Calu3 (cell line): ENCODE results near the gene MAP4K3. TPM values are rescaled to one million over a fixed set of nuclear protein-coding genes. Genes with fewer than 3 reads are reported as not detected.

Experiments
- BruUV-seq: library from RNA; stranded (reverse); fragments of 400-500 nt; replicated peaks from 2 replicates; lab custom pipeline; 2021; lab: Mats Ljungman, UMichigan
- CTCF ChIA-PET: fragments of 300-600 bp; sonication (Branson Sonifier 250); formaldehyde crosslinking; loops from one replicate; lab custom pipeline; 2022; ENCODE audit warnings: antibody characterized with exemption; lab: Charles Lee
- DNase-seq: peaks from one replicate; pipeline ENCODE4 v3.0.0; 2022
- H3K27ac Mint-ChIP-seq: one replicate; pipeline ENCODE4 v1.8.0; 2022; ENCODE audit warnings: mixed read lengths; ENCODE audit not compliant: unreplicated experiment
- H3K27me3 Mint-ChIP-seq: one replicate; pipeline ENCODE4 v1.8.0; 2022; ENCODE audit warnings: mixed read lengths; ENCODE audit not compliant: unreplicated experiment
- H3K36me3 Mint-ChIP-seq: one replicate; pipeline ENCODE4 v1.8.0; 2022; ENCODE audit warnings: mild to moderate bottlenecking, moderate library complexity, mixed read lengths; ENCODE audit not compliant: insufficient read depth, unreplicated experiment
- H3K4me1 Mint-ChIP-seq: one replicate; pipeline ENCODE4 v1.8.0; 2022; ENCODE audit warnings: mild to moderate bottlenecking, low read depth, mixed read lengths; ENCODE audit not compliant: unreplicated experiment
- H3K4me3 Mint-ChIP-seq: one replicate; pipeline ENCODE4 v1.8.0; 2022; ENCODE audit warnings: mild to moderate bottlenecking, low read depth, moderate library complexity, mixed read lengths; ENCODE audit not compliant: unreplicated experiment
- H3K9me3 Mint-ChIP-seq: one replicate; pipeline ENCODE4 v1.8.0; 2022; ENCODE audit warnings: low read depth, mixed read lengths; ENCODE audit not compliant: unreplicated experiment
- intact Hi-C: fragments of 100-400 bp; cut with micrococcal nuclease; formaldehyde crosslinking; loops from one replicate; pipeline ENCODE4 v1.10.0; 2022; ENCODE audit not compliant: unreplicated experiment
- total RNA-seq: library from RNA; stranded (reverse); gene quantifications from 2 replicates; pipeline ENCODE4 v1.2.3, GENCODE V29; 2022
- TF ChIP-seq, protein P1 (sequence below): fragments of 200-600 bp; IDR thresholded peaks from one replicate; pipeline ENCODE4 v1.8.0; 2022; ENCODE audit warnings: antibody characterized with exemption; ENCODE audit not compliant: unreplicated experiment

MAP4K3 gene
- total RNA-seq, 1 experiment from 2014 or later = 30.7 TPM

DNA sequence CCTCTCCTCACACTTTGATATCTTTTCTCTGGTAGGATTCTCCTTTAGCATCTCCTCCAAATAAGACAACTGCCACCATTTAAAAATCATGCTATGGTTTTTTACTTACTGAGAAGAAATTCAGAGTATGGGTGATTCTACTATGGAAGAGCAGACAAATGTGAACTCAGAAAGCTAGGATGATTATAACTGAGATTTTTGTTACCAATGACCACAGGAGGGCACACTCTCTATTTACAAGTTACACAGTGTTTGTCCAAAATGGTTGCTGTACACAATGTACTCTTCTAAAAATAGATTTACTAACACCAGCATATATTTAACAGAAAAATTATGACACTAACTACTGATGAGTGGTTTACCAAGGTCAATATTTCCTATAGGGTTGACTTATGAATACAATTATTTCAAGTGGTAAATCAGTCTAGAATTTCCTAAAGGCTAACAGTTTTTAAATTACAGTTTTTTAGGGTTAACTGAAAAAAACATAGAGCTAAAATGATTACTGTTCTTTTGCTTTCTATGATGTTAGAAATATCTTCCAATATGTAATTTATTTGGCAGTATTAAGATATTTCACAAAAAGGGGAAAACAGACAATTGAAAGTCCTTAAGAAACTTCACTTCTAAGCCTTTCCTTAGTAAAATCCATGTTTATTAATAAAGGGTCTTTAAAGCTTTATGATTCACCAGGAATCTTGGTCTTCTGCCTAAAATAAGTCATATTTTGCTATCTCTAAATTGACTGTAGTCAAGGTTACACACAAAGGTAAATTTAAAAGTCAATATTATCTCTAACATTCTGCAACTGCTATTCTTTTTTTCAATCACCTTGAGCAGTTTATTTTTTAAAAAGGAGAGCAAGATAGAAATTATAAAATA is 57.2 kb downstream of the MAP4K3 start:
- no peaks in the 10 kb centered on the region for H3K36me3 Mint-ChIP-seq
- CTCF ChIA-PET = interaction anchor here (0.9 to 1.4 kb wide), 7 partner anchors 52 to 350 kb away, joined by 3 to 5 read pairs (median 3); partner anchors contain the start of gene MAP4K3
- H3K9me3 Mint-ChIP-seq = no peaks in the 10 kb centered on the region
- H3K4me1 Mint-ChIP-seq = peaks cover 14% of the 10 kb centered on the region
- no peak overlapping the region for H3K27ac Mint-ChIP-seq
- BruUV-seq = no TSS peak
- peak; percentile 17 for DNase-seq
- TF ChIP-seq, protein P1, sequence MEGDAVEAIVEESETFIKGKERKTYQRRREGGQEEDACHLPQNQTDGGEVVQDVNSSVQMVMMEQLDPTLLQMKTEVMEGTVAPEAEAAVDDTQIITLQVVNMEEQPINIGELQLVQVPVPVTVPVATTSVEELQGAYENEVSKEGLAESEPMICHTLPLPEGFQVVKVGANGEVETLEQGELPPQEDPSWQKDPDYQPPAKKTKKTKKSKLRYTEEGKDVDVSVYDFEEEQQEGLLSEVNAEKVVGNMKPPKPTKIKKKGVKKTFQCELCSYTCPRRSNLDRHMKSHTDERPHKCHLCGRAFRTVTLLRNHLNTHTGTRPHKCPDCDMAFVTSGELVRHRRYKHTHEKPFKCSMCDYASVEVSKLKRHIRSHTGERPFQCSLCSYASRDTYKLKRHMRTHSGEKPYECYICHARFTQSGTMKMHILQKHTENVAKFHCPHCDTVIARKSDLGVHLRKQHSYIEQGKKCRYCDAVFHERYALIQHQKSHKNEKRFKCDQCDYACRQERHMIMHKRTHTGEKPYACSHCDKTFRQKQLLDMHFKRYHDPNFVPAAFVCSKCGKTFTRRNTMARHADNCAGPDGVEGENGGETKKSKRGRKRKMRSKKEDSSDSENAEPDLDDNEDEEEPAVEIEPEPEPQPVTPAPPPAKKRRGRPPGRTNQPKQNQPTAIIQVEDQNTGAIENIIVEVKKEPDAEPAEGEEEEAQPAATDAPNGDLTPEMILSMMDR = no peak
- intact Hi-C loops = loop anchor here (1.0 to 5.0 kb wide), 4 partner anchors 52 to 348 kb away; no protein-coding TSS in a partner anchor
- H3K4me3 Mint-ChIP-seq = no peak overlapping the region
- H3K27me3 Mint-ChIP-seq = no peaks in the 10 kb centered on the region

DNA sequence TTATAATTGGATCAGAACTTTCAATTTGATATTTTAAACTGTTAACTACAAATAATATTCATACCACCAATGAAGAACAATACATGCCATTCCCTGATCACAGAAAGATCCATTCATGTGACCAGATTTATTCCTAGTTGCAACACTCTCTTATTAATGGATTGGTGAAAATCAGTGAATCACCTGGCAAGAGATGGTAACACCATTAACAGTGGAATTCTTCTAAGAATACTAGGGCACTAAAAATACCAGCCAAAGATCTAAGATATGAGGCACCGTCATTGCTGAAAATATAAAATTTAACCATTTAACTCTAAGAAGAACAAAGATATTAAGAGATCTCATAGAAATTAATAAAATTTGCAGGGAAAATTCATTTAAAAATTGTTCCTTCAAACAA is 58.1 kb downstream of the MAP4K3 start:
- no peak overlapping the region for H3K27ac Mint-ChIP-seq
- CTCF ChIA-PET = interaction anchor here (0.9 to 1.4 kb wide), 6 partner anchors 58 to 351 kb away, joined by 3 to 4 read pairs (median 3); partner anchors contain the start of gene MAP4K3

DNA sequence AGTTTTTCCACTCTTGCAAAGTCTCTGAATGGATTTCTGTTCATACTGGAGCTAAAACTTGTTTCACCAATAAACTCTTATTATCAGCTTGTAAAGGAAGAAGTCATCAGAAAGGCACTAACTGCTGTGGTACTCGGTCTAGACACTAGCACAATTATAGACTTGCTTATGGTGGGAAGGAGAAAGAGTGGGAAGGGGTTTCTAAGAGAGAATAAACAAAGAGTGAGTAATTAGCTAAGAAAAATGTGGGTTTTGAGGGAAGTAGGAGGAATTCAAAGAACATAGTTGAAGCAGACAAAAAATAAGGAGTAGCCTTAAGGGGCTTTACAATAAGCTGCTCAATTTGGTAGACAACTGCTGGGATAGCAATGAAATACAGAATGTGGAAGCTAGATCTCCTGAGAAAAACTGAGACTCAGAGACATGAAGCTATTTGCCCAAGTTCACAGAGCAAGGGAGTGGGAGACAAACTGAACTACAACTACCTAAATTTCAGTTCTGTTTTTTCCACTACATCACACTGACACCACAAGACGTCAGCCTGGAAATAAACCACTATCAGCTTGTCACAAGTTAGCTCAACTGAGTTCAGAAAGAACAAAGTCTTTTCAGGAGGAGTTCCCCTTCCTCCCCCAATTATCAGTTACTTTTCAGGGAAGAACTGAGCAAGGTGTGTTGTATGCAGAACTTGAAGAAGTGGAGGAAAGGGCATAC is 59.7 kb downstream of the MAP4K3 start:
- TF ChIP-seq, protein P1 = no peak
- no peaks in the 10 kb centered on the region for H3K27me3 Mint-ChIP-seq
- H3K27ac Mint-ChIP-seq = peak overlapping the region; percentile 10
- no TSS peak for BruUV-seq
- DNase-seq = no peak
- intact Hi-C loops = no loop called here
- H3K4me3 Mint-ChIP-seq = no peak overlapping the region
- peaks cover 9% of the 10 kb centered on the region for H3K9me3 Mint-ChIP-seq
- CTCF ChIA-PET = interaction anchor here (1.0 kb wide), 2 partner anchors 33 to 320 kb away, joined by 3 to 4 read pairs; no protein-coding TSS in a partner anchor
- no peaks in the 10 kb centered on the region for H3K36me3 Mint-ChIP-seq
- peaks cover 14% of the 10 kb centered on the region for H3K4me1 Mint-ChIP-seq

More for the DNA sequence above, 58.1 kb downstream of the MAP4K3 start:
- intact Hi-C loops = loop anchor here (1.0 to 2.0 kb wide), 3 partner anchors 126 to 349 kb away; no protein-coding TSS in a partner anchor
- H3K4me3 Mint-ChIP-seq = no peak overlapping the region
- H3K27me3 Mint-ChIP-seq = no peaks in the 10 kb centered on the region
- no TSS peak for BruUV-seq
- no peaks in the 10 kb centered on the region for H3K9me3 Mint-ChIP-seq
- TF ChIP-seq, protein P1 = no peak
- H3K36me3 Mint-ChIP-seq = no peaks in the 10 kb centered on the region
- DNase-seq = no peak
- peaks cover 14% of the 10 kb centered on the region for H3K4me1 Mint-ChIP-seq

DNA sequence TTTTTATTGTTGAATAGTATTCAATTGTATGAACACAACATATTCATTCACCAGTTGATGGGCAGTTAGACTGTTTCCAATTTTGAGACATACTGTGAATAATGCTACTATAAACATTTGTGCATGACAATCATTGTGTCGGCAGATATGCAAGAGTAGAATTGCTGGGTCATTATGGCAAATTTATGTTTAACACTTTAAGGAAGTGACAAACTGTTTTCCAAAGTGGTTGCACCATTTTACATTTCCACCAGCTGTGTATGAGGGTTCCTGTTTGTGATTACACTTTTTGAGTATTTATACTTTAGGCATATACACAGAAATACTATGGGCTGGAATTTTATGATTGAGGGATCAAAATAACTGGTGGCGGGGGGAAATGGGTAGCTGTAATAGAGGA is 61.2 kb downstream of the MAP4K3 start:
- TF ChIP-seq, protein P1 = no peak
- Mint-ChIP-seq H3K4me3 (no peak overlapping the region), H3K4me1 (peaks cover 2% of the 10 kb centered on the region), H3K27me3 (no peaks in the 10 kb centered on the region), H3K27ac (no peak overlapping the region), H3K36me3 (no peaks in the 10 kb centered on the region), H3K9me3 (peaks cover 10% of the 10 kb centered on the region)
- CTCF ChIA-PET = no interaction called here
- BruUV-seq = no TSS peak
- intact Hi-C loops = no loop called here
- DNase-seq = no peak
